ENCODE measurements around the gene BIN1. TPM values are rescaled to one million over a fixed set of nuclear protein-coding genes. Genes with fewer than 3 reads are reported as not detected.

The BIN1 gene
- total RNA-seq, 1 experiment from 2014 or later: 42.5 TPM

GRCh38 chr2:127066942-127067341 lies 40.0 kb downstream of the BIN1 start (continued):
- TF ChIP-seq KAT7 (CRISPR knock-in tag; IDR thresholded peaks at IDR 0.05; ENCODE audit: borderline replicate concordance): no peak
- TF ChIP-seq FOXP1 (CRISPR knock-in tag; IDR thresholded peaks at IDR 0.05; ENCODE audit: borderline replicate concordance): no peak

DNA sequence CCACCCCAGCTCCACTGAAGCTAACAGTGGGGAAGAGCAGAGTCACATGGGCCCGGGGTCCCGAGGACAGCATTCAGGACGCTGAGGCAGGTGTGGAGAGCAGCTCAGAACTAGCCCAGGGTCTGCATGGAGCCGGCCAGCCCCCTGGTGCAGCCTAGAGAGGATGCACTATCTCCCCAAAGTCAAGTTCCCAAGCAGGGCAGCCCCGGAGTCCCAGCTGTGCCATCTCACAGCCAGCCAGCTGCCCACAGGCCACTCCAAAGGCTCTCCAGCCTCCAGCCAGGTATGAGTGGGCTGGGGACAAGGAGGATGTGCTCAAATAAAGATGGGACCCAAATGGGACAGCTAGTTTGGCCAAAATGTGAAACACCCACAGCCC lies 41.0 kb downstream of the BIN1 start:
- peaks cover 4% of the 10 kb centered on the region for H3K36me3 Mint-ChIP-seq
- ATAC-seq (no peak), DNase-seq (ENCODE audit: low spot score) (no peak)
- no peaks in the 10 kb centered on the region for H3K27me3 Mint-ChIP-seq (ENCODE audit: low read depth)
- 0 out of 2 replicates have a peak, but pooled peaks cover 8% of the 10 kb centered on the region for H3K4me1 Mint-ChIP-seq
- H3K4me3 Mint-ChIP-seq: no peak overlapping the region
- TF ChIP-seq, protein P1, sequence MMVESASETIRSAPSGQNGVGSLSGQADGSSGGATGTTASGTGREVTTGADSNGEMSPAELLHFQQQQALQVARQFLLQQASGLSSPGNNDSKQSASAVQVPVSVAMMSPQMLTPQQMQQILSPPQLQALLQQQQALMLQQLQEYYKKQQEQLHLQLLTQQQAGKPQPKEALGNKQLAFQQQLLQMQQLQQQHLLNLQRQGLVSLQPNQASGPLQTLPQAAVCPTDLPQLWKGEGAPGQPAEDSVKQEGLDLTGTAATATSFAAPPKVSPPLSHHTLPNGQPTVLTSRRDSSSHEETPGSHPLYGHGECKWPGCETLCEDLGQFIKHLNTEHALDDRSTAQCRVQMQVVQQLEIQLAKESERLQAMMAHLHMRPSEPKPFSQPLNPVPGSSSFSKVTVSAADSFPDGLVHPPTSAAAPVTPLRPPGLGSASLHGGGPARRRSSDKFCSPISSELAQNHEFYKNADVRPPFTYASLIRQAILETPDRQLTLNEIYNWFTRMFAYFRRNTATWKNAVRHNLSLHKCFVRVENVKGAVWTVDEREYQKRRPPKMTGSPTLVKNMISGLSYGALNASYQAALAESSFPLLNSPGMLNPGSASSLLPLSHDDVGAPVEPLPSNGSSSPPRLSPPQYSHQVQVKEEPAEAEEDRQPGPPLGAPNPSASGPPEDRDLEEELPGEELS (CRISPR knock-in tag; IDR thresholded peaks at IDR 0.05): no peak
- TF ChIP-seq HMGA2 (CRISPR knock-in tag; IDR thresholded peaks at IDR 0.05) (no peak), SP1 (CRISPR knock-in tag; conservative IDR thresholded peaks at IDR 0.05) (no peak), MXD4 (CRISPR knock-in tag; IDR thresholded peaks at IDR 0.05; ENCODE audit: borderline replicate concordance) (no peak), SMAD4 (CRISPR knock-in tag; IDR thresholded peaks at IDR 0.05) (no peak), PRRX2 (CRISPR knock-in tag; IDR thresholded peaks at IDR 0.05) (no peak), ZNF671 (CRISPR knock-in tag; IDR thresholded peaks at IDR 0.05) (no peak), CREM (CRISPR knock-in tag; IDR thresholded peaks at IDR 0.05) (no peak), KAT7 (CRISPR knock-in tag; IDR thresholded peaks at IDR 0.05; ENCODE audit: borderline replicate concordance) (no peak), JUN (CRISPR knock-in tag; IDR thresholded peaks at IDR 0.05) (no peak)
- TF ChIP-seq, protein P2, sequence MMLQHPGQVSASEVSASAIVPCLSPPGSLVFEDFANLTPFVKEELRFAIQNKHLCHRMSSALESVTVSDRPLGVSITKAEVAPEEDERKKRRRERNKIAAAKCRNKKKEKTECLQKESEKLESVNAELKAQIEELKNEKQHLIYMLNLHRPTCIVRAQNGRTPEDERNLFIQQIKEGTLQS (CRISPR knock-in tag; conservative IDR thresholded peaks at IDR 0.05): no peak
- TF ChIP-seq, protein P3, sequence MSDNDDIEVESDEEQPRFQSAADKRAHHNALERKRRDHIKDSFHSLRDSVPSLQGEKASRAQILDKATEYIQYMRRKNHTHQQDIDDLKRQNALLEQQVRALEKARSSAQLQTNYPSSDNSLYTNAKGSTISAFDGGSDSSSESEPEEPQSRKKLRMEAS (CRISPR knock-in tag; IDR thresholded peaks at IDR 0.05): no peak
- no peak overlapping the region for H3K27ac Mint-ChIP-seq
- ChIA-PET POLR2A (no interaction called here), CTCF (no interaction called here)
- H3K9me3 Mint-ChIP-seq: no peaks in the 10 kb centered on the region

DNA sequence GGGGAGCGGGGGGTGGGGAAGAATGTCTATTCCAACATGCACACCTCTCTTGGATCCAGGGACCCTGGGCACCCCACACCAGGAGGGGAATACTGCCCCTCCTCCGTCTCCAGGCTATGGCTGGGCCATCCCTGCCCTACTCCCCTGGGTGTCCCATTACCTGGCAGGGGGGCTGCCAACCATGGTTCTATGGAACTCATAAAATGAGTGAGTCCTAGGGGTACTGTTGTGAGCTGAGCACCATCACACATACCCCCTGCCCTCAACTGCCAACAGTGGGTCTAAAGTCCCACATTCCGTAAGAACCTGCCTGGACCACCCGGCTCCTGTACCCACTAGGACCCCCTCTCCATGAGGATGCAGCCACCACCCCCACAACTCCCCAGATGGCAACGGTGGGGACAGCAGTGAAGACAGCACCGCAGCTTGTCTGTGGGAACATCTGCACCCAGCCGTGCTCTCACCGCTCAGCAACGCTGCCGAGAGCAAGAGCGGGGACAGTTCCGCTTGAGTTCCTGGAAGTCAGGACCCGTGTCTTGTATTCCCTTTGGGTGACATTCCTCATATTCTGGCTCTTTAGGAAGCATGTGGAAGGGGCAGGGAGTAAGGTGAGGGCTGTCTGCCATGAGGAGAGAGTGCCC lies 41.5 kb downstream of the BIN1 start:
- peaks cover 4% of the 10 kb centered on the region for H3K36me3 Mint-ChIP-seq
- H3K4me3 Mint-ChIP-seq: no peak overlapping the region
- ChIA-PET CTCF (no interaction called here), POLR2A (interaction anchor here (0.5 kb wide), 1 partner anchor 40 kb away, joined by 3 read pairs; no protein-coding TSS in a partner anchor)
- DNase-seq (ENCODE audit: low spot score) (no peak), ATAC-seq (no peak)
- H3K27ac Mint-ChIP-seq: no peak overlapping the region
- TF ChIP-seq STAT6 (CRISPR knock-in tag; conservative IDR thresholded peaks at IDR 0.05; ENCODE audit: low read depth) (no peak), ZBTB43 (CRISPR knock-in tag; IDR thresholded peaks at IDR 0.05) (no peak), SOX15 (CRISPR knock-in tag; IDR thresholded peaks at IDR 0.05) (no peak), CREB1 (CRISPR knock-in tag; IDR thresholded peaks at IDR 0.05) (no peak), RELA (CRISPR knock-in tag; IDR thresholded peaks at IDR 0.05; ENCODE audit: borderline replicate concordance) (no peak), TEAD1 (CRISPR knock-in tag; IDR thresholded peaks at IDR 0.05) (no peak), PREB (CRISPR knock-in tag; IDR thresholded peaks at IDR 0.05; ENCODE audit: borderline replicate concordance) (no peak), NR1H2 (CRISPR knock-in tag; IDR thresholded peaks at IDR 0.05) (no peak), PRRX2 (CRISPR knock-in tag; IDR thresholded peaks at IDR 0.05) (no peak), GRHL2 (CRISPR knock-in tag; IDR thresholded peaks at IDR 0.05; ENCODE audit: insufficient replicate concordance, severe bottlenecking) (no peak), IRF2 (CRISPR knock-in tag; IDR thresholded peaks at IDR 0.05; ENCODE audit: borderline replicate concordance, low read depth) (no peak), FOXK1 (CRISPR knock-in tag; IDR thresholded peaks at IDR 0.05) (no peak), ELF4 (CRISPR knock-in tag; IDR thresholded peaks at IDR 0.05; ENCODE audit: low read depth) (no peak)
- TF ChIP-seq, protein P4, sequence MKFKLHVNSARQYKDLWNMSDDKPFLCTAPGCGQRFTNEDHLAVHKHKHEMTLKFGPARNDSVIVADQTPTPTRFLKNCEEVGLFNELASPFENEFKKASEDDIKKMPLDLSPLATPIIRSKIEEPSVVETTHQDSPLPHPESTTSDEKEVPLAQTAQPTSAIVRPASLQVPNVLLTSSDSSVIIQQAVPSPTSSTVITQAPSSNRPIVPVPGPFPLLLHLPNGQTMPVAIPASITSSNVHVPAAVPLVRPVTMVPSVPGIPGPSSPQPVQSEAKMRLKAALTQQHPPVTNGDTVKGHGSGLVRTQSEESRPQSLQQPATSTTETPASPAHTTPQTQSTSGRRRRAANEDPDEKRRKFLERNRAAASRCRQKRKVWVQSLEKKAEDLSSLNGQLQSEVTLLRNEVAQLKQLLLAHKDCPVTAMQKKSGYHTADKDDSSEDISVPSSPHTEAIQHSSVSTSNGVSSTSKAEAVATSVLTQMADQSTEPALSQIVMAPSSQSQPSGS (CRISPR knock-in tag; IDR thresholded peaks at IDR 0.05; ENCODE audit: borderline replicate concordance, low read depth): no peak
- H3K9me3 Mint-ChIP-seq: no peaks in the 10 kb centered on the region
- 0 out of 2 replicates have a peak, but pooled peaks cover 8% of the 10 kb centered on the region for H3K4me1 Mint-ChIP-seq
- no peaks in the 10 kb centered on the region for H3K27me3 Mint-ChIP-seq (ENCODE audit: low read depth)
